Left renal cortex interstitium (tissue), 4 donors: ENCODE data around the gene CEP76. TPM values are rescaled to one million over a fixed set of nuclear protein-coding genes. Genes with fewer than 3 reads are reported as not detected.

Experiments
- DNase-seq, 4 donors: peaks; one replicate each; pipeline ENCODE4 v3.0.0-alpha.2; 2013; ENCODE audit warnings: low read depth in 4 of 4, low spot score in 2 of 4, missing footprints in 1 of 4
- polyA plus RNA-seq, 4 donors: library from polyadenylated mRNA; unstranded; fragments of 120-200 nt; gene quantifications; one replicate each; pipeline ENCODE4 v1.2.1, GENCODE V29; 2013; ENCODE audit not compliant: insufficient read length in 4 of 4

Gene CEP76
- polyA plus RNA-seq, 4 donors: 11.2 to 13.0 (median 11.6) TPM

GRCh38 chr18:12703664-12704063 is 1.1 kb upstream of the CEP76 start:
- DNase-seq: no peak

GRCh38 chr18:12703096-12703567 is 609 bp upstream of the CEP76 start:
- DNase-seq: no peak

- no peak for DNase-seq
Measured at GRCh38 chr18:12701161-12701560, 1.4 kb downstream of the CEP76 start.

- DNase-seq: no peak
Measured at GRCh38 chr18:12699747-12700146, 2.8 kb downstream of the CEP76 start.

GRCh38 chr18:12694032-12694431 is 8.5 kb downstream of the CEP76 start:
- DNase-seq: no peak

GRCh38 chr18:12692206-12692605 is 10.3 kb downstream of the CEP76 start:
- DNase-seq: no peak

GRCh38 chr18:12689256-12689850 is 13.2 kb downstream of the CEP76 start:
- no peak for DNase-seq

- DNase-seq: no peak
Measured at GRCh38 chr18:12686100-12686499, 16.4 kb downstream of the CEP76 start.

- no peak for DNase-seq
Measured at GRCh38 chr18:12679183-12679786, 23.2 kb downstream of the CEP76 start.

GRCh38 chr18:12668041-12668440 is 34.5 kb downstream of the CEP76 start:
- DNase-seq: no peak

- DNase-seq: peak in 1 of 4 donors; percentile 67
Measured at GRCh38 chr18:12659904-12660605, 42.5 kb downstream of the CEP76 start.

GRCh38 chr18:12658426-12659138 is 43.9 kb downstream of the CEP76 start:
- DNase-seq: no peak

GRCh38 chr18:12657684-12658425 is 44.7 kb downstream of the CEP76 start, which contains the start of gene SPIRE1:
Gene SPIRE1, minus strand, starts transcription at chr18:12658107. Its CDS starts 241 bp downstream, at chr18:12657866.
- no peak for DNase-seq

- DNase-seq: no peak
Measured at GRCh38 chr18:12656938-12657683, 45.4 kb downstream of the CEP76 start.

- DNase-seq: no peak
Measured at GRCh38 chr18:12656605-12656937, 46.0 kb downstream of the CEP76 start.

GRCh38 chr18:12654971-12655370 is 47.6 kb downstream of the CEP76 start:
- no peak for DNase-seq

- no peak for DNase-seq
Measured at GRCh38 chr18:12652861-12653401, 49.6 kb downstream of the CEP76 start.

GRCh38 chr18:12651651-12652050 is 50.9 kb downstream of the CEP76 start:
- no peak for DNase-seq

GRCh38 chr18:12647773-12648172 is 54.8 kb downstream of the CEP76 start:
- DNase-seq: no peak
